PFSK-1 (cell line): ENCODE results near the gene RALGPS1.

Source experiments
- FOXP2 ChIP-seq: optimal IDR thresholded peaks from 2 replicates; pipeline ENCODE3; 2011; ENCODE audit warnings: borderline replicate concordance, control low read depth, inconsistent platforms; ENCODE audit not compliant: insufficient read depth; ENCODE audit errors: extremely low read length, extremely low read depth
- POLR2AphosphoS5 ChIP-seq: IDR thresholded peaks from 2 replicates; pipeline ENCODE4 v1.6.1; 2012; ENCODE audit warnings: low read depth, mild to moderate bottlenecking, control low read depth, low read length, moderate library complexity
- REST ChIP-seq, 2 experiments: IDR thresholded peaks; 2 replicates each; pipeline versions ENCODE4 v1.6.1 to v1.8.0; 2011 to 2012; ENCODE audit warnings: low read depth in 2 of 2, low read length in 2 of 2, control low read depth in 1 of 2, inconsistent platforms in 1 of 2, mild to moderate bottlenecking in 1 of 2, moderate library complexity in 1 of 2; ENCODE audit not compliant: insufficient read depth in 1 of 2
- SIN3A ChIP-seq: IDR thresholded peaks from 2 replicates; pipeline ENCODE4 v1.6.1; 2012; ENCODE audit warnings: mild to moderate bottlenecking, low read length, moderate library complexity, borderline replicate concordance; ENCODE audit not compliant: insufficient read depth
- TAF1 ChIP-seq: IDR thresholded peaks from 2 replicates; pipeline ENCODE4 v1.6.1; 2012; ENCODE audit warnings: low read length, control low read depth, borderline replicate concordance; ENCODE audit not compliant: insufficient read depth

GRCh38 chr9:126925876-126926275, 11.3 kb downstream of the RALGPS1 start:
- TF ChIP-seq TAF1 (no peak), SIN3A (no peak), POLR2AphosphoS5 (no peak), REST (IDR thresholded peaks at IDR 0.05; ENCODE audit: insufficient read depth in 1 of 2, low read depth in 2 of 2, low read length in 2 of 2) (no peak), FOXP2 (no peak)
